Glomerular endothelial cell (primary cell): ENCODE measurements around the gene ACSM3. TPM values are rescaled to one million over a fixed set of nuclear protein-coding genes. Genes with fewer than 3 reads are reported as not detected.
A peak's percentile ranks its signal among the peaks of the same experiment; 100 is the strongest.
"Not testable (repeated sequence)": the region's sequence is repeated elsewhere in the genome, so short reads cannot be mapped to it uniquely, and the experiment has no call there.

Source experiments
- DNase-seq: peaks from one replicate; pipeline ENCODE4 v3.0.0-alpha.2; 2011; ENCODE audit warnings: low read depth, low spot score; ENCODE audit errors: extremely low read depth
- total RNA-seq: library from RNA; depleted of rRNA; stranded (reverse); fragments of >200 nt; gene quantifications from 2 replicates; pipeline ENCODE4 v1.2.3, GENCODE V29; 2015

The ACSM3 gene
- total RNA-seq, 1 donor from 2014 or later, result 68.4 TPM

DNA sequence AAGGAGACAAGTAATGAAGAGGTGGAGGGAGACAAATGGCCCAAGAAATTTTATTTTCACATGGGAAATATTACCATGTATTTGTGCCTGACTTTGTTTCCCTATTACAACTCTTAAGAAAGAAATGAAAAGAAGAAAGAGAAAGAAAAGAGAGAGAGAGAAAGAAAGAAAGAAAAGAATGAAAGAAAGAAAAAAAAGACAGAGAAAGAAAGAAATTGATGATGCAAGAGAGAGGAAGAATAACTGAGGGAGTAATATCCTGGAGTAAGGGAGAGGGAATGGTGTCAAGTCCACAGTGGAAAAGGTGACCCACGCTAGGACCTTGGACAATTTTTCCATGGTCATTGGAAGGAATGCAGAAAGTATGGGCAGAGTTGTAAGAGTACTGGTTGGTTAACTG is 10.1 kb upstream of the ACSM3 start:
- no peak for DNase-seq

- DNase-seq, result no peak
These were observed 8.6 kb upstream of the ACSM3 start for GRCh38 chr16:20755238-20755637.

DNA sequence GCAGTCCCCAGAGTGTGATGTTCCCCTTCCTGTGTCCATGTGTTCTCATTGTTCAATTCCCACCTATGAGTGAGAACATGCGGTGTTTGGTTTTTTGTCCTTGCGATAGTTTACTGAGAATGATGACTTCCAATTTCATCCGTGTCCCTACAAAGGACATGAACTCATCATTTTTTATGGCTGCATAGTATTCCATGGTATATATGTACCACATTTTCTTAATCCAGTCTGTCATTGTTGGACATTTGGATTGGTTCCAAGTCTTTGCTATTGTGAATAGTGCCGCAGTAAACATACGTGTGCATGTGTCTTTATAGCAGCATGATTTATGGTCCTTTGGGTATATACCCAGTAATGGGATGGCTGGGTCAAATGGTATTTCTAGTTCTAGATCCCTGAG is 8.0 kb upstream of the ACSM3 start:
- DNase-seq, result not testable (repeated sequence)

DNA sequence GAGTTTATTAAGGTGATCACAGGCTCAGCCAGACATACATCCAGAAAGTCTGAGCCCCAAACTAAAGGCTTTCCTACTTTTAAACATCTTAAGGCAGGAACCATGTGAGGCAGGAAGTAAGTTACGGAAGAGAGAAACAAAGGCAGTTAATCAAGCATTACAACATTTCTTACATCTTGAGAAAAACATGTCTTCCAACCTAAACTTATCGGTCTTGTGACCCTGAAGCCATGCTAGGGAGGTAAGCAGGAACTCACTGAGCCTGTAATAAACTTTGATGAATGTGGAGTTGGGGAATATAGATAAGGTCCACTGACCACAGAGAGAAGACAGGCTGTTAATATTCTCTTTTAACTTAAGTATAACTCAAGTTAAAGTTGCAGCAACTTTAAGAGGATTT is 3.5 kb upstream of the ACSM3 start:
- DNase-seq, result no peak

GRCh38 chr16:20761175-20761574 is 2.6 kb upstream of the ACSM3 start:
- DNase-seq, result no peak

DNA sequence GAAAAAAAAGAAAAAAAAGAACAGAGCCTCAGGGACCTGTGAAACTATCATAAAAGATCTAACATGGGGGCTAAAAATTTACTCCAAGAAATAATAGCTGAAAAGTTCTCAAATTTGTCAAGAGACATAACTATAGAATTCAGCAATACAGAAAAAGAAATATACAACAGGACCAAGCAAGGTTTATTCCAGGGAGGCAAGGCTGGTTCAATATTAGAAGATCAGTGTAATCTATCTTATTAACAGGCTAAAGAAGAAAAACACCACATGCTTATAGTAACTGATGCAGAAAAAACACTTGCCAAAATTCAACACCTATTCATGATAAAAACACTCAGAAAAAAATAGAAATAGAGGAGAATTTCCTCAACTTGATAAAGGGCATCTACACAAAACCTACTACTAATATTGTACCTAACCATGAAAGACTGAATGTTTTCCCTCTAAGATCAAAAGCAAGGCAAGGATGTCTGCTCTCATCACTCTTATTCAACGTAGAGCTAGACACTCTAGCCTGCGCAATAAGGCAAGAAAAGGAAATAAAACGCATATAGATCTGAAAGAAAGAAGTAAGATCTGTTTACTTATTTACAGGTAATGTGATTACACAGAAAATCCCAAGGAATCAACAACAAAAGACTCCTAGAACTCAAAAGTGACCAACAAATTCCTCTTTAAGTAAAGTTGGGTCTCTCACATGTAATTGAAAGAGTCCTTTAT is 1.2 kb upstream of the ACSM3 start:
- DNase-seq, result no peak

DNA sequence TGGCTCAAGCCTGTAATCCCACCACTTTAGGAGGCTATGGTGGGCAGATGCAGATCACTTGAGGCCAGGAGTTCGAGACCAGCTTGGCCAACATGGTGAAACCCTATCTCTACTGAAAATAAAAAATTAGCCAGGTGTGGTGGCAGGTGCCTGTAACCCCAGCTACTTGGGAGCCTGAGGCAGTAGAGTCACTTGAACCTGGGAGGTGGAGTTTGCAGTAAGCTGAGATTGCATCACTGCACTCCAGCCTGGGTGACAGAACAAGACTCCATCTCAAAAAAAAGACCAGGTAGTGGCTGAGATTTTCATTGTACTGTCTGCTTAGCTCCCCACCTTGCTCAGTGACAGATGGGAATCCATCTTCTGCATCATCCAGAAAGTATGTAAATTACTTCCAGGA is 634 bp downstream of the ACSM3 start:
- not testable (repeated sequence) for DNase-seq

- no peak for DNase-seq
These were observed 1.9 kb downstream of the ACSM3 start for GRCh38 chr16:20765732-20766131.

DNA sequence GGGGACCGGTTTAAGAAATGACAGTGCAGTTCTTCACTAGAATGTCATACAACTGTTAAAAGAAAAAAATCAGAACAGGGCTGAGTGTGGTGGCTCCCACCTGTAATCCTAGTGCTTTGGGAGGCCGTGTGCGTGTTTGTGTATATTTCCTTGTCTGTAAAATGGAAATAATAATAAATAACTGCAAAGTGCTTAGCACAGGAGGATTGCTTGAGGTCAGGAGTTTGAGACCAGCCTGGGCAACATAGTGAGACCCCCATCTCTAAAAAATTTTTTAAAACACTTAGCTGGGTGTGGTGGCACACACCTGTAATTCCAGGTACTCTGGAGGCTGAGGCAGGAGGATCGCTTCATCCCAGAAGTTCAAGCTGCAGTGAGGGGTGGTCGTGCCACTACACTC is 2.5 kb downstream of the ACSM3 start:
- no peak for DNase-seq

- no peak for DNase-seq
These were observed 3.8 kb downstream of the ACSM3 start for GRCh38 chr16:20767577-20767976.

DNA sequence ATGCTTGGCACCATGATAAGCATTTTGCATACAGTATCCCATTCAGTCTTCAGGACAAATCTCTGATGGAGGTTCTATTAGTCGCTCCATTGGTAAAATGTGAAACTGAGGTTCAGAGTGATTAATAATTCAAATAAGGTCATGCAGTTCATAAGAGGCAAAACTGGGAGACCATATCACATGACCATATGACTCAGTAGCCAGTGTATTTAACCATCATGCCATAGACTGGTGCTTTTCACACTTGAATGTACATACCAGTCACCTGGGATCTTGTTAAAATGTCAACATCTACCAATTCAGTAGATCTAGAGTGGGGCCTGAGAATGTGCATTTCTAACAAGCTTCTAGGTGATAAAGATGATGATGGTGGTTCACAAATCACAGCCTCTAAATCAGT is 4.3 kb downstream of the ACSM3 start:
- DNase-seq, result no peak

- DNase-seq, result no peak
These were observed 5.0 kb downstream of the ACSM3 start for GRCh38 chr16:20768818-20769217.

GRCh38 chr16:20773679-20774078 is 9.9 kb downstream of the ACSM3 start:
- DNase-seq, result no peak

DNA sequence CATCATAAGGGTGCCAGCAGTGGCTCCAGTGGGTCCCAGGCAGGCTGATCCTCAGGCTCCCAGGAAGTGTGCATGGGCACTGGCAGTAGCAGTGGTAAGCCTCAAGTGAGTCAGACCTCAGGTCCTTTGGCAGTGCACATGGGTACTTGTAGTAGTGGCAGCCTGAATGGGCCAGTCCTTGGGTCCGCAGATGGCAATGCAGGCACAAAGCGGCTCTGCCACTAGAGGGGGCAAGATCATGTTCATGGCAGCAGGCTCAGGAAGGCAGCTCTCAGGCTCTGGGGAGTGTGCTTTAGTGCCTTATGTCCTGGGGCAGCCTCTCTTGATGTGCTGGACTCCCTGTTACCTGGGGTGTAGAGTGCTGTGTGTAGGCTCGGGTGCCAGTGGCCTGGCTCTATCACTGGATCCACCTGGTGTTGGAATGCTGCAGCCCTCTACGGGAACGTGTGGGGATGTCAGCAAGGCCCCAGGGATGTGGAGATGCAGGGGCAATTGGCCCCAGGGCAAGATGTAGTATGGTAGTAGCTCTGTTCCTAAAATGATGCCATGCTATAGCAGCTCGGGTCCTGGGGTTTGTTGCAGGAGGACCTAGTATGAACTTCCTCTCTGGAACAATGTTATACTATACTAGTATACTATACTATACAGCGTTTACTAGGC is 11.0 kb downstream of the ACSM3 start:
- peak; percentile 25 for DNase-seq

- DNase-seq, result no peak
These were observed 17.9 kb downstream of the ACSM3 start for GRCh38 chr16:20781697-20782096.

DNA sequence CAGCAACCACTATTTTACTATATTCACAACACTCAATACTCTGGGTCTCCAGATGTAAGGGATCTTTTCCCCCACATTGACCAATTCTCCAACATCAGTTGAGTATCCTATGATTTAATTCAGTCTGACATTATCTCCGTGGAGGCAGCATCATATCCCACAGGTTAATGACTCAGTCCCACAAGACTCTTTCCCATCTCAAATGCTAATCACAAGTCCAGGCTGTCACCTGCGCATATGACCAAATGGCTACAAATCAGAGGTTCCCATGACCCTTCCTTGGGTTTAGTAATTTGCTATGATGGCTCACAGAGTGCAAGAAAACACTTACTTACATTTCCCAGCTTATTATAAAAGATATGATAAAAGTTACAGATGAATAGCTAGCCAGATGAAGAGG is 18.7 kb downstream of the ACSM3 start:
- DNase-seq, result no peak

DNA sequence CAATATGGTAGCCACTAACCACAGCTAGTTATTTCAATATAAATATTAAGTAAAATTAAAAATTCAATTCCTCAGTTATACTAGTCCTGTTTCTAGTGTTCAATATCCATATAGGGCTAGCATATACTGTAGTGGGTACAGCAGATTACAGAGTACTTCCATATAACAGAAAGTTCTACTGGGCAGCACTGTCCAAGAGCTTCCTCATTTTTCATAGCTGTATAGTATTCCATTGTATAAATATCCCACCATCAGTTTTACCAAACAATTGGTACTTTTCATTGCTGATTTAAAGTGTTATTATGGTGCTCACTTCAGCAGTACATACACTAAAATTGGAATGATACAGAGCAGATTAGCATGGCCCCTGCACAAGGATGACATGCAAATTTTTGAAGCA is 20.4 kb downstream of the ACSM3 start:
- DNase-seq, result no peak

- DNase-seq, result no peak
These were observed 25.3 kb downstream of the ACSM3 start for GRCh38 chr16:20789130-20789529.

DNA sequence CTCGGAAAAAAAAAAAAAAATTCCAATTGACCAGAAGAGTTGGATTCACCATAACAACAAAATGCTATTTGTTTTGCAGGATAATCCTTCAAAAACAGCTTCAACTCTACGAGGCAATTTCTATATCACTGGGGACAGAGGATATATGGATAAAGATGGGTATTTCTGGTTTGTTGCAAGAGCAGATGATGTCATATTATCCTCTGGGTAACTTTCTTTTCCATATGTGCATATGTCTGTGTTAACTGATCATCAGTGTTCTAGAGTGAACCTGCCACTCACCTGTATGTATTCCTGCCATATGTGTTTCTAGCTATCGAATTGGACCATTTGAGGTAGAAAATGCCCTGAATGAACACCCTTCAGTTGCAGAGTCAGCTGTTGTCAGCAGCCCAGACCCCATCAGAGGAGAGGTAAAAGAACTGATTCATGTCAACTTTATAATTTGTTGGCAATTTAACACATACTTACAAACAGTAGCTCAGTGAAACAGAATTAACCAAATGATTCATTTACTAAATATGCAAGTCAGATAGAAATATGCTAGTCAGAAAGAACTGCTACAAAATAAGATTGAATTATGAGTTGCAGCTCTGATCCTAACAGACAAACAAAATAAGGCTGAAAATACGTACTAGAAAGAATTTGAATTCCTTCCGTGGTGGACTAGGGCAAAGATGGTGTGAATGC is 28.3 kb downstream of the ACSM3 start:
- DNase-seq, result no peak

- DNase-seq, result no peak
These were observed 34.5 kb downstream of the ACSM3 start for GRCh38 chr16:20798364-20798763.

GRCh38 chr16:20799599-20799998 is 35.8 kb downstream of the ACSM3 start:
- no peak for DNase-seq

DNA sequence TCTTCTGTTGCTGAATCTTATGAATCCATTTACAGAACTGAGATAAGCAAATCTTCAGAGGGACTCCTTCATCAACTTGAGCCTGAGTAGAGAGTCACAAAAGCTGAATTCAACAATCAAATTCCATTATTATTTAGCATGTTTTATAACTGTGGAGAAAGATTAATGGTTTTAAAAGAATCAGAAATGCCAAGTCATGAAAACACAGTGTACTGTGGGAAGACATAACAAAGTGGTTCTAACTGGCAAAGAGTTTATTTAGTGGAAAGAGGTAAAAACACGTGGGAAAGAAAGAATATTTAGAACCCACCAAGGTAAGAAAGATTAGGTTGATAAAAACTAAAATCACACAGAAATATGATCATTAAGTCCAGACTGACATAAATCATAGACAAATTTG is 37.5 kb downstream of the ACSM3 start:
- no peak for DNase-seq
